GM19351 (cell line): ENCODE results near the gene CLDN5.

Experiments used
- ATAC-seq: cut with Tn5 transposase; IDR thresholded peaks from one replicate; pipeline ENCODE4 v1.9.1; 2021; ENCODE audit warnings: mild to moderate bottlenecking, moderate library complexity; ENCODE audit not compliant: unreplicated experiment

The CLDN5 gene

GRCh38 chr22:19506212-19506611 lies 18.0 kb downstream of the CLDN5 start:
- ATAC-seq = no peak

- ATAC-seq = no peak
These were observed 18.5 kb downstream of the CLDN5 start for GRCh38 chr22:19505735-19506126.

- ATAC-seq = no peak
These were observed 19.1 kb downstream of the CLDN5 start for GRCh38 chr22:19504900-19505734.

GRCh38 chr22:19503869-19504268 lies 20.3 kb downstream of the CLDN5 start:
- no peak for ATAC-seq

GRCh38 chr22:19503367-19503766 lies 20.8 kb downstream of the CLDN5 start:
- no peak for ATAC-seq

- no peak for ATAC-seq
These were observed 22.2 kb downstream of the CLDN5 start for GRCh38 chr22:19501897-19502447.

- no peak for ATAC-seq
These were observed 24.3 kb downstream of the CLDN5 start for GRCh38 chr22:19499880-19500242.

GRCh38 chr22:19499236-19499879 lies 24.9 kb downstream of the CLDN5 start:
- no peak for ATAC-seq

GRCh38 chr22:19498866-19499190 lies 25.4 kb downstream of the CLDN5 start:
- ATAC-seq = no peak

GRCh38 chr22:19498154-19498865 lies 25.9 kb downstream of the CLDN5 start:
- no peak for ATAC-seq

- ATAC-seq = no peak
These were observed 27.0 kb downstream of the CLDN5 start for GRCh38 chr22:19497245-19497644.

GRCh38 chr22:19496324-19496630 lies 27.9 kb downstream of the CLDN5 start:
- no peak for ATAC-seq

- ATAC-seq = no peak
These were observed 28.5 kb downstream of the CLDN5 start for GRCh38 chr22:19495562-19496323.

- ATAC-seq = no peak
These were observed 29.5 kb downstream of the CLDN5 start for GRCh38 chr22:19494676-19495173.

- no peak for ATAC-seq
These were observed 30.1 kb downstream of the CLDN5 start for GRCh38 chr22:19494001-19494560.

- no peak for ATAC-seq
These were observed 31.6 kb downstream of the CLDN5 start for GRCh38 chr22:19492504-19493174.

GRCh38 chr22:19490628-19491230 lies 33.5 kb downstream of the CLDN5 start:
- no peak for ATAC-seq

GRCh38 chr22:19488884-19489843 lies 35.0 kb downstream of the CLDN5 start:
- no peak for ATAC-seq

- ATAC-seq = no peak
These were observed 35.9 kb downstream of the CLDN5 start for GRCh38 chr22:19488285-19488684.
